Glutamatergic neuron (in vitro differentiated cells): ENCODE measurements around the gene FA2H. TPM values are rescaled to one million over a fixed set of nuclear protein-coding genes. Genes with fewer than 3 reads are reported as not detected.

Source experiments
- DNase-seq: peaks from one replicate; pipeline ENCODE4 v3.0.0; 2022
- H3K27ac Mint-ChIP-seq: one replicate; pipeline ENCODE4 v1.8.0; 2020; ENCODE audit warnings: mild to moderate bottlenecking, mixed read lengths, inconsistent platforms; ENCODE audit not compliant: unreplicated experiment
- H3K27me3 Mint-ChIP-seq: one replicate; pipeline ENCODE4 v1.8.0; 2020; ENCODE audit warnings: mild to moderate bottlenecking, moderate library complexity, mixed read lengths, inconsistent platforms; ENCODE audit not compliant: unreplicated experiment
- H3K36me3 Mint-ChIP-seq: one replicate; pipeline ENCODE4 v1.8.0; 2020; ENCODE audit warnings: mild to moderate bottlenecking, mixed read lengths, inconsistent platforms; ENCODE audit not compliant: unreplicated experiment
- H3K4me1 Mint-ChIP-seq: one replicate; pipeline ENCODE4 v1.8.0; 2020; ENCODE audit warnings: mild to moderate bottlenecking, low read depth, mixed read lengths, inconsistent platforms; ENCODE audit not compliant: unreplicated experiment
- H3K4me3 Mint-ChIP-seq: one replicate; pipeline ENCODE4 v1.8.0; 2020; ENCODE audit warnings: mild to moderate bottlenecking, mixed read lengths, inconsistent platforms; ENCODE audit not compliant: unreplicated experiment
- H3K9me3 Mint-ChIP-seq: one replicate; pipeline ENCODE4 v1.8.0; 2020; ENCODE audit warnings: mild to moderate bottlenecking, moderate library complexity, mixed read lengths, inconsistent platforms; ENCODE audit not compliant: unreplicated experiment
- total RNA-seq: library from RNA; stranded (reverse); fragmentation: NEBNext Ultra II Directional; extraction: Animal tissue kit (Norgen Biotek cat#: 25700); gene quantifications from one replicate; pipeline ENCODE4 v1.2.1, GENCODE V29; 2021; ENCODE audit not compliant: unreplicated experiment
- TF ChIP-seq, protein P1 (sequence below): fragments of 200-600 bp; sonication (generic); IDR thresholded peaks from one replicate; pipeline ENCODE4 v1.5.0; 2021; ENCODE audit not compliant: partially characterized antibody, unreplicated experiment

Gene FA2H
- total RNA-seq, 1 donor from 2014 or later, result not detected

DNA sequence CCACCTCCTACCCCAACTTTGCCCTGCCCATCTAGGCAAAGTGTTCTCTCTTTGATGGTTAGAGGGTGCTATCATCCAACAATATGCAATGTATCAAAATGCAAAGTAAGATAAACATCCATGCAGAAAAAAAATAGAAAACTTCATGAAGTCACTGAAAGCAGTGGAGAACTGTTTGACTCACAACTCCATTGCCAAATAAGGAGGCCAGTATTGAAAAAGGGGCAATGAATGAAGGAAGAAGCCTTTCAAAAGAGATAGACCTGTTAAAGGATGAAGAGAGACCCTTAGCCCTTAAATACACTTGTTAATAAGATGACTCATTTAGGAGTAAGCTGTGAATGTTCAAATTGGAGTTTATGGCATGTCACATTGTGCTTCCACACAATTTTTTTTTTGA, 13.0 kb downstream of the FA2H start:
- H3K4me1 Mint-ChIP-seq, result no peaks in the 10 kb centered on the region

DNA sequence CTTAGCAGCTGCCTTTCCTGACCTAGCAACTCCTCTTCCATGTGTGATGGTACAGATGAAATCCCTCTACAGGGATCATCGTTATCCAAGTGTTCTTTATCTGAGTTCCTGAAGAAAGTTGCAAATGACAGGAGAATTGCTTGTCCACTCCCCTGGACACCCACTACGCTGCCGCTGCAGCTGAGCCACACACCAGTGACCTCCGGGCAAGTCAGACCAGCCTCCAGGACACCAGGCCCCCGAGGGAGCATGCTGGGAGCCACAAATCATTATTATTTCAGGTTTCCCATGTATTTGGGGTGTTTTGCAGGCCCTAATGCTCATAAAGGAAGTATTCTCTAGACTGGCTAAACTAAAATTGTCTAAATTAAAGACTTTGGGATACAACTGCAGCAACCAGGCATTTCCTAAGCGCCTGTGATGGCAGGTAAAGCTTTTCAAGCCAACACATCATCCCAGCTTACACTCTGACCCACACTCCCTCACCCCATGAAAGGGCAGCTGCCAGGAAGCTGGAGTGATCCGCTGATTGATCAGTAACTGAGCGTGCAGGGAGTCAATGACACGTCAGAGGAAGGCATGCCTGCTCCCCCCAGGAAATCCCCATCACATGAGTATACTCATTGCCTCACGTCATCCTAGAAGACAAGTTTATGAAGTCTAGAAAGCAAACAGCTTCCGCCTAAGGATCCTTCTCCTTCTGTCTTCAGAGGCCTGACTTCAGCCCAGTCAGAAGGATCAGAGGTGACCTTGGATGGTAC, 14.4 kb downstream of the FA2H start:
- no peak for DNase-seq
- peaks cover 3% of the 10 kb centered on the region for H3K27me3 Mint-ChIP-seq
- H3K4me3 Mint-ChIP-seq, result no peak overlapping the region
- H3K27ac Mint-ChIP-seq, result no peak overlapping the region
- no peaks in the 10 kb centered on the region for H3K9me3 Mint-ChIP-seq
- no peaks in the 10 kb centered on the region for H3K4me1 Mint-ChIP-seq
- TF ChIP-seq, protein P1, sequence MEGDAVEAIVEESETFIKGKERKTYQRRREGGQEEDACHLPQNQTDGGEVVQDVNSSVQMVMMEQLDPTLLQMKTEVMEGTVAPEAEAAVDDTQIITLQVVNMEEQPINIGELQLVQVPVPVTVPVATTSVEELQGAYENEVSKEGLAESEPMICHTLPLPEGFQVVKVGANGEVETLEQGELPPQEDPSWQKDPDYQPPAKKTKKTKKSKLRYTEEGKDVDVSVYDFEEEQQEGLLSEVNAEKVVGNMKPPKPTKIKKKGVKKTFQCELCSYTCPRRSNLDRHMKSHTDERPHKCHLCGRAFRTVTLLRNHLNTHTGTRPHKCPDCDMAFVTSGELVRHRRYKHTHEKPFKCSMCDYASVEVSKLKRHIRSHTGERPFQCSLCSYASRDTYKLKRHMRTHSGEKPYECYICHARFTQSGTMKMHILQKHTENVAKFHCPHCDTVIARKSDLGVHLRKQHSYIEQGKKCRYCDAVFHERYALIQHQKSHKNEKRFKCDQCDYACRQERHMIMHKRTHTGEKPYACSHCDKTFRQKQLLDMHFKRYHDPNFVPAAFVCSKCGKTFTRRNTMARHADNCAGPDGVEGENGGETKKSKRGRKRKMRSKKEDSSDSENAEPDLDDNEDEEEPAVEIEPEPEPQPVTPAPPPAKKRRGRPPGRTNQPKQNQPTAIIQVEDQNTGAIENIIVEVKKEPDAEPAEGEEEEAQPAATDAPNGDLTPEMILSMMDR, result no peak
- no peaks in the 10 kb centered on the region for H3K36me3 Mint-ChIP-seq

More for the DNA sequence above, 13.0 kb downstream of the FA2H start:
- no peaks in the 10 kb centered on the region for H3K36me3 Mint-ChIP-seq
- DNase-seq, result no peak
- H3K27ac Mint-ChIP-seq, result no peak overlapping the region
- H3K9me3 Mint-ChIP-seq, result peaks cover 2% of the 10 kb centered on the region
- H3K4me3 Mint-ChIP-seq, result no peak overlapping the region
- TF ChIP-seq, protein P1, result no peak
- peaks cover 3% of the 10 kb centered on the region for H3K27me3 Mint-ChIP-seq

DNA sequence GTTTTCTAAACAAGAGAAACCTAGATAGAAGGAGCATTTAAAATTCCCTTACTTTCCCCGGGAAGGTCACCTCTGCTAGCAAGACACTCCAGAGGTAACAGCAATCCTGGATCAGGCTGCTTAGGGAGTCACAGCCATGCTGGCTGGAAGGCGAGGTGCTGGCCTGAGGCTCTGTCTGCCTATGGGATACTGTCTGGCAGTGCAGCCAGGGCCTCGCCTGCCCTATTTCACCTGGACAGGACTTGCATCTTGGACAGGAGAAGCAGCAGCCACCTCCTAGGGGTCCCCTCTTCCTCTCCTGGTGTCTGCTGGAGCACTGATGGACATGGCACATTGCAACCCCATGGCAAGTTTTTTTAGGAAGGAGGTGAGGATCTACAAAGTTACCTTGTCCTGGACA, 15.1 kb downstream of the FA2H start:
- peaks cover 3% of the 10 kb centered on the region for H3K27me3 Mint-ChIP-seq
- no peak for DNase-seq
- no peaks in the 10 kb centered on the region for H3K9me3 Mint-ChIP-seq
- H3K4me3 Mint-ChIP-seq, result no peak overlapping the region
- TF ChIP-seq, protein P1, result no peak
- H3K36me3 Mint-ChIP-seq, result no peaks in the 10 kb centered on the region
- H3K27ac Mint-ChIP-seq, result no peak overlapping the region
- H3K4me1 Mint-ChIP-seq, result no peaks in the 10 kb centered on the region

DNA sequence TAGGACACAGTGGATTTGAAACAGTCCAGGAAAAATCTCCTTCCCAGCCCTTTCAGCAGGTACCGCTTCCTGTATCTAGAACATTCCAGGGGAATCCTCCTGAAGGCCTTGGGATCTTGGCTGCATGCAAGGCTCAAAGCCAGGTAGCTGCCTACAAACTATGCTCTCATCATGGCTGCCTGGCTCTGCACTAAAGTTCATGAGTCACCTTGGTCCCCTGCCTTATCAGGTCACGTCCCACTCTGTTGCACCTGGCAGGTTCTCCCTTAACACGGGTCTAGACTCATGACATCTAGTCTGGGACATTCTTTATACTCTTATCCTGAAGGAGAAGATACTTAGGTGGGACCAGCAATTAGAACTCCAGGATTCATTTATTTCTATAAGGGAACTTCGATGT, 15.8 kb downstream of the FA2H start:
- H3K36me3 Mint-ChIP-seq, result no peaks in the 10 kb centered on the region
- H3K27ac Mint-ChIP-seq, result no peak overlapping the region
- no peaks in the 10 kb centered on the region for H3K9me3 Mint-ChIP-seq
- TF ChIP-seq, protein P1, result no peak
- no peak overlapping the region for H3K4me3 Mint-ChIP-seq
- H3K27me3 Mint-ChIP-seq, result peaks cover 3% of the 10 kb centered on the region
- DNase-seq, result no peak
- H3K4me1 Mint-ChIP-seq, result no peaks in the 10 kb centered on the region

DNA sequence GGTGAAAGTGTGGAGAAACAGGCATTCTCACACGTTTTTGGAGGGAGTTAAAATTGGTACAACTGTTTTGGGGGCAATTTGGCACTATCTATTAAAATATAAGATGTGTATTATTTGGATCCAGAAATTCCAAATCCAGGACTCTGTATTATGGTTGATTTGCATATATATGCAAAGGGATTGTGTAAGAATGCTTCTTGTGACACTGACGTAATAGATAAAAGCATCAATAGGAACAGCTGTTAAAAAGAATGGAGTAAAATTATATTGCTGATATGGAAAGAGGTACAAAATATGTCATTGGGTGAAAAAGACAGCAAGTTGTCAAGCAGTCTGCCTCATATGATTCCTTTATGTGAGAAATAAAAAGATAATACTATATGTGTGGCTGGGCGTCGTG, 17.3 kb downstream of the FA2H start:
- no peaks in the 10 kb centered on the region for H3K4me1 Mint-ChIP-seq
- TF ChIP-seq, protein P1, result no peak
- no peaks in the 10 kb centered on the region for H3K9me3 Mint-ChIP-seq
- H3K27ac Mint-ChIP-seq, result no peak overlapping the region
- DNase-seq, result no peak
- no peak overlapping the region for H3K4me3 Mint-ChIP-seq
- no peaks in the 10 kb centered on the region for H3K36me3 Mint-ChIP-seq
- H3K27me3 Mint-ChIP-seq, result peaks cover 3% of the 10 kb centered on the region
